ENCODE measurements around the gene RALGPS1.

DNA sequence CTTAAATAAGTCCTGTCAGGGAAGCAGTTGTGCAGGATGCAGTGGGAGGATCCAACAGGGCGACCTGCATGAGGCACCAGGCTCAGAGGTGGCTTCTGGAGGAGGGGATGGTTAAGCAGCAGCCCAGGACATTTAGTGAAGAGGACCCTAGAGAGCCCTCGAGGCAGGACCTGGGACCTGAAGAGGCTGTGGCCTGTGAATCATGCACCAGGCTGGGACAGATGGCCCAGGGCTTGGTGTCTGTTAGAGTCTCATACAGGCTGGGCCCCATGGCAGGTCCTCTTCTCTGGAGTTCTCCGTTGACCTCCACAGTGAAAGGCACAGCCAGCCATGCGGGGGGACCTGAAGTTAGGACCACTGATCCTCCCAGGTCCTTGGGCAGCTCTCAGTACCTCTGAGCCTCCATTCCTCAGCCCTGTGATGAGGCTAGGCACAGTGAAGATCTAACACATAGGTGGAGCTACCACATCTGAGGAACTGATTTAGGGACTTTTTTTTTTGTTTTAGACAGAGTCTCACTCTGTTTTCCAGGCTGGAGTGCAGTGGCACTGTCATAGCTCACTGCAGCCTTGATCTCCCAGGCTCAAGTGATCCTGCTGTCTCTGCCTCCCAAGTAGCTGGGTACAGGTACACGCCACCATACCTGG, 289.2 kb downstream of the RALGPS1 start:
- TF ChIP-seq, protein P1, sequence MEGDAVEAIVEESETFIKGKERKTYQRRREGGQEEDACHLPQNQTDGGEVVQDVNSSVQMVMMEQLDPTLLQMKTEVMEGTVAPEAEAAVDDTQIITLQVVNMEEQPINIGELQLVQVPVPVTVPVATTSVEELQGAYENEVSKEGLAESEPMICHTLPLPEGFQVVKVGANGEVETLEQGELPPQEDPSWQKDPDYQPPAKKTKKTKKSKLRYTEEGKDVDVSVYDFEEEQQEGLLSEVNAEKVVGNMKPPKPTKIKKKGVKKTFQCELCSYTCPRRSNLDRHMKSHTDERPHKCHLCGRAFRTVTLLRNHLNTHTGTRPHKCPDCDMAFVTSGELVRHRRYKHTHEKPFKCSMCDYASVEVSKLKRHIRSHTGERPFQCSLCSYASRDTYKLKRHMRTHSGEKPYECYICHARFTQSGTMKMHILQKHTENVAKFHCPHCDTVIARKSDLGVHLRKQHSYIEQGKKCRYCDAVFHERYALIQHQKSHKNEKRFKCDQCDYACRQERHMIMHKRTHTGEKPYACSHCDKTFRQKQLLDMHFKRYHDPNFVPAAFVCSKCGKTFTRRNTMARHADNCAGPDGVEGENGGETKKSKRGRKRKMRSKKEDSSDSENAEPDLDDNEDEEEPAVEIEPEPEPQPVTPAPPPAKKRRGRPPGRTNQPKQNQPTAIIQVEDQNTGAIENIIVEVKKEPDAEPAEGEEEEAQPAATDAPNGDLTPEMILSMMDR (IDR thresholded peaks at IDR 0.05; ENCODE audit: low read depth, low read length) = no peak
- no peak for TF ChIP-seq EZH2phosphoT487 (IDR thresholded peaks at IDR 0.05; ENCODE audit: low read depth)

All from OCI-LY3 (cell line).